Measurements from ENCODE around the gene KLF17. TPM values are rescaled to one million over a fixed set of nuclear protein-coding genes. Genes with fewer than 3 reads are reported as not detected.
"Not testable (repeated sequence)": the region's sequence is repeated elsewhere in the genome, so short reads cannot be mapped to it uniquely, and the experiment has no call there.

KLF17 gene
- total RNA-seq, 1 donor from 2014 or later: not detected

DNA sequence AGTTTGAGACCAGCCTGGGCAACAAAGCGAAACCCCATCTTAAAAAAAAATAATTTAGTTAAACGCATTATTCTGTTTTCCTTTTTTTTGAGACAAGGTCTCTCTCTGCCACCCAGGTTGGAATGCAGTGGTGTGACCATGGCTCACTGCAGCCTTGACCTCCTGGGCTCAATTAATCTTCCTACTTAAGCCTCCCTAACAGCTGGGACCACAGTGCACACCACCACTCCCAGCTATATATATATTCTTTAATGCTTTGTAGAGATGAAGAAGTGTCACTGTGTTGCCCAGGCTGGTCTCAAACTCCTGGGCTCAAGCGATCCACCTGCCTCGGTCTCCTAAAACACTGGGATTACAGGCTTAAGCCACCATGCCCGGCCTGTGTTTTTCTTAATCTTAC, 7.7 kb upstream of the KLF17 start:
- DNase-seq: no peak

DNA sequence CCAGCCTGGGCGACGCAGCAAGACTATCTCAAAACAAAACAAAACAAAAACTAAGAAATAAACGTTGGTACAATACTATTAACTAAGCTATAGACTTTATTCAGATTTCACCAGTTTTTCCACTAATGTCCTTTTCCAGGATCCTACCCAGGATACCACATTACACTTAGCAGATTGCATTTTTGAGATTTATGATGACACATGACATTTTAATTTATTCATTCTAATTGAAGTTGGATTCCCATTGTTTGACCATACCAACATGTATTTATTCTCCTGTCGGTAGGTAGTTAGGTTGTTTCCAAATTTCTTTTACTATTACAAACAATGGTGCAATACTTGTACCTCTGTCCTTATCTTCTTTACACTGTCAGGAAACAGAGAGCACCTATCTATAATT, 6.8 kb upstream of the KLF17 start:
- no peak for DNase-seq

DNA sequence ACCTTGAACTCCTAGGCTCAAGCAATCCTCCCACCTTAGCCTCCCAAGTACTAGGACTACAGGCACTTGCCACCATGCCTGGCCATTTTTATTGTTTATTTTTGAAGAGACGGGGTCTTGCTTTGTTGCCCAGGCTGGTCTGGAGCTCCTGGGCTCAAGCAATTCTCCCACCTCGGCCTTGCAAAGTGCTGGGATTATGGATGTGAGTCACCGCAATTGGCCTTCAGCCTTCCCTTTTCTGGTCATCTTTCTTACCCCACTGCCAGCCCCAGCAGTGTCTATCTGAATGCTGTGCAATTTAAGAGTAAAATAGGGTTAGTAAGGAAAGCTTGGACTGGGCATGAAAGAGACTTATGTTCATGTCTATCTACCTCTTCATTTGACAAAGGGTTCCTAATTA, 6.1 kb upstream of the KLF17 start:
- no peak for DNase-seq

DNA sequence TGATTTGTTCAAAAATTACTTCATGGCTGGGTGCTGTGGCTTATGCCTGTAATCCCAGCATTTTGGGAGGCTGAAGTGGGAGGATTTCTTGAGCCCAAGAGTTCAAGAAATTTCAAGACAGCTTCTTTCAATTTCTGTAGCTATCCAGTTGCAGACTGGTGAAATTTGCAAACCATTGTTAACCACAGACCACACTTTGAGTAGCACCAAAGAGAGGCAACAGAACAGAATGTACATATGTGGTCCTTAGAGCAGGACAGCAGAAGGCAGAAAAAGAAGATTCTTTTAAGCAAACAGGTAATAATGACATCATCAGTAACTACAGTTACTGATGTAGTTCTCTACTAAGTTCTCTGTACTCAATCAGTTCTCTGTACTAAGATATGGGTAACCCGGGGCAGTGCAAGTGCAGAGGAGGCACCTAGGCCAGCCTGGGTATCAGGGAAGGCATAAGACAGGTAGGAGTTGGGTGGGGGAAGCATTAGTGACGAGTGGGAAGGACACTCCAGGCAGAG, 5.5 kb upstream of the KLF17 start:
- no peak for DNase-seq

DNA sequence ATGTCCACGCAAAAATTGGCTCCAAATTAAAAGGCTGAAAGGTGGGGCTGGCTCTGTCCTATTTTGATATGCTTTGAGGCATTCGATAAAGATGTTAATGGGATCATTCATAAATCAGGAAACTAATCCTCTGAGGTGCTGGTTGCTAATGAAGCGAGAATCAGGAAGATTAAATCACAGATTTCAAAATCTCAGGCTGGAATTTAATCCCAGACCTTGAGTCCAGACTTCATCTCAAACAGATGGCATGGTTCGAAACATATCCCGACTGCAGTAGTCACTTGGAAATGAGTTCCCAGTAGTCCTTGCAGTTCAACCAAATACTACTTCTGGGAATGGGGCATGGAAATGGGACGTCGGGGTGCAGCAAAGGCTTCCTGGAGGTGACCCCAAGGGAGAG, 4.5 kb upstream of the KLF17 start:
- DNase-seq: no peak

DNA sequence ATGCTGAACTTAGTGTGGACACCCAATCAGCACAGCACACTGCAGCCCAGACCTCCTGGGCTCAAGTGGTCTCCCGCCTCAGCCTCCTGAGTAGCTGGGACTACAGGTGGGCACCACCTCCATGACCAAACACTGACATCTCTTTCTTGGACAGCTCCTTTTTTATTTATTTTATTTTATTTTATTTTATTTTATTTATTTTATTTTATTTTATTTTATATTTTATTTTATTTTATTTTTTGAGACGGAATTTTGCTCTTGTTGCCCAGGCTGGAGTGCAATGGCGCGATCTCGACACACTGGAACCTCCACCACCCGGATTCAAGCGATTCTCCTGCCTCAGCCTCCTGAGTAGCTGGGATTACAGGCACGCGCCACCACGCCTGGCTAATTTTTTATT, 1.3 kb upstream of the KLF17 start:
- not testable (repeated sequence) for DNase-seq

DNA sequence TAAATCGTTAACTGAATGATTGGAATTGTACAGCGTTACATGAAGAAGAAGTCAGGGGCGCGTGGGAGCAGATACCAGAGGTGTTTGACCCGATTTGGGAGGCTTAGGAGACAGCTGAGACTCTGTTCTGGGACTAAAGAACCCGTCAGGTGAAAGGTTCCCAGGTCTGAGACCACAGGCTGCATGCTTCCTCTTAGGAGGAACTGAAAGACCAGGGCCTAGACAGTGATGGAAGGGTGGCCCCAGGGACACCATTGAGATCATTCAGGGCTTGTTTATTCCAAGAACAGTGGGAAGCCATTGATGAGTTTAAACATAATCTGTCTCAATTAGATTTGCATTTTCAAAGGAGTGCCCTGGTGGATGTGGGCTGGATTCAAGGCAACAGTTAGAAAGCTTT, 904 bp downstream of the KLF17 start:
- no peak for DNase-seq

DNA sequence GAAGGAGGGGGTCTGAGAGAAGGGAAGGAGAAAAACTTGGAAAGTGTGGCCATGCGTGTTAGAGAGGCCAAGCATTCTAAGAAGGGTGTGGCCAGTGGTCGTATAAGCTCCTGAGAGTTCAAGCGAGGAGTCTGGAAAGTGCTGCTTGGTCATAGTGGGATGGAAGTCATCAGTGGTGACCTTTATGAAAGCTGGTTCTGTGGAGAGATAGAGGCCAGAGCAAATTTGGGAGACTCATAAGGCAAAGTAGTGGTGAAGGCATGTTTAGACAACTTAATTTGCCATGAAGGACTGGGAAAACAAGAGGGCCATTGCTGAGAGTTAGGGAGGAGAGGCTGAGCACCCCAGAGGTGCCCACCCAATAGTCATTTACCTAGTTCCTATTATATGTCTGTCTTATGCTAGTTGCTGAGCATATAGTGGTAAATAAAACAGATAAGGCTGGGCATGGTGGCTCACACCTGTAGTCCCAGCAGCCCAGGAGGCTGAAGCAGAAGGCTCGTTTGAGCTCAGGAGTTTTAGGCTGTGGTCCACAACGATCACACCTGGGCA, 1.9 kb downstream of the KLF17 start:
- DNase-seq: no peak

DNA sequence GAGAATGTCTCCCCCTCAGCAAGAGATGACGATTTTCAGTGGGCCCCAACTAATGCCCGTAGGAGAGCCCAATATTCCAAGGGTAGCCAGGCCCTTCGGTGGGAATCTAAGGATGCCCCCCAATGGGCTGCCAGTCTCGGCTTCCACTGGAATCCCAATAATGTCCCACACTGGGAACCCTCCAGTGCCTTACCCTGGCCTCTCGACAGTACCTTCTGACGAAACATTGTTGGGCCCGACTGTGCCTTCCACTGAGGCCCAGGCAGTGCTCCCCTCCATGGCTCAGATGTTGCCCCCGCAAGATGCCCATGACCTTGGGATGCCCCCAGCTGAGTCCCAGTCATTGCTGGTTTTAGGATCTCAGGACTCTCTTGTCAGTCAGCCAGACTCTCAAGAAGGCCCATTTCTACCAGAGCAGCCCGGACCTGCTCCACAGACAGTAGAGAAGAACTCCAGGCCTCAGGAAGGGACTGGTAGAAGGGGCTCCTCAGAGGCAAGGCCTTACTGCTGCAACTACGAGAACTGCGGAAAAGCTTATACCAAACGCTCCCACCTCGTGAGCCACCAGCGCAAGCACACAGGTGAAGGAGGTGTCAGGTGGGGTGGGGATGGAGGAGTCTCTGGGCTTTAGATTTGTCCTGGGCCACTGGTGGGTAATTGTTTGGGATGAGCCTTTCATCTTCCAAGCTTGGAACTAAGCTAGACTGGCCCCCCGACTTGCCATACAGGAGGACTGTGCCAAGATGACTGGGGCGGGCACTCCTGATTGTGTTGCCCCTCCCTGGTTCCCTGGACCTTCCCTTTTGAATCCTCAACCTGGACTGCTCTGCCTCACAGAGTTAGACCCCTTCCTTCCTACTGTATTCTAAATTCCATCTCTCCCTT, 11.2 kb downstream of the KLF17 start:
- DNase-seq: no peak

DNA sequence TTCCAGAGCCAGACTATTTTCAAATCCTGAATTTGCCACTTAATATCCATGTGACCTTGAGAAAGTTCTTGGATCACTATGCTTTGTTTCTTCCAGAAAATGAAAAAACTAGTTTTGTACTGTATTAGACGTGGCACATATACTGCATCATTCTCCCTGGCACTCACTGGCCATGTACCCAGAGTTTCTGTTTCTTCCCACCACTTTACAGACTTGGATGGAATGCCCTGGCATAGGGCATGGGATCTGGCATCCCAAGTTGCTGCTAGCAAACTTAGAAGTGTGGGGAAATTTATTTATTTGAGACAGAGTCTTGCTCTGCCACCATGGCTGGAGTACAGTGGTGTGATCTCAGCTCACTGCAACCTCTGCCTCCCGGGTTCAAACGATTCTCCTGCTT, 12.8 kb downstream of the KLF17 start:
- DNase-seq: no peak

DNA sequence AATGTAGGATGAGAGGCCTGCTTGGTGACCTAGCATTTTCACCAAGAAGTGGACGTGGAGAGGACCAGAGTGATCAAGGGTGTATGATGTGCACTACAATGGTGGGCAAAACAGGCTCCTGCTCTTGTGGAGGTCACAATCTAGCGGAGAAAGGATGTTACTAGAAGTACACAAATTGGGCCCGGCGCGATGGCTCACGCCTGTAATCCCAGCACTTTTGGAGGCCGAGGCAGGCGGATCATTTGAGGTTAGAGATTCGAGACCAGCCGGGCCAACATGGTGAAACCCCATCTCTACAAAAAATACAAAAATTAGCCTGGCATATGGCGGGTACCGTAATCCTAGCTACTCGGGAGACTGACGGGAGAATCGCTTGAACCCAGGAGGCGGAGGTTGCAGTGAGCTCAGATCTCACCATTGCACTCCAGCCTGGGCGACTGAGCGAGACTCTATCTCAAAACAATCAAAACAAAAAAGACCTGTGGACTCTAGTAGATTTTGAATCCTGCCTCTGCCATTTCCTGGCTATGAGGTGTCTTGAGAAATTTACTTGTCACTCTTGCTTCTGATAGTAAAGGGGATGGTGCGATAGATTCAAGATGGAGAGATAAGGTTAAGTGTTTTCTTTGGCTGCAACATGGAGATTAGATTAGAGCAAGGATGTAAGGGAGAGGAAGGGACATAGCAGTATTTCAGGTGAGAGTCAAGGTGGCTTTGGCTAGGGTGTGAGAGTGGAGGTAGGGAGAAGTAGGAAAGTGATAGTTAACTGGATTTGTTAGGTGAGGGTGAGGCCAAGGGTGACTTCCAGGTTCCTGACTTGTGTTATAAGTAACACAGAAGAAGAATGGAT, 15.7 kb downstream of the KLF17 start:
- no peak for DNase-seq

DNA sequence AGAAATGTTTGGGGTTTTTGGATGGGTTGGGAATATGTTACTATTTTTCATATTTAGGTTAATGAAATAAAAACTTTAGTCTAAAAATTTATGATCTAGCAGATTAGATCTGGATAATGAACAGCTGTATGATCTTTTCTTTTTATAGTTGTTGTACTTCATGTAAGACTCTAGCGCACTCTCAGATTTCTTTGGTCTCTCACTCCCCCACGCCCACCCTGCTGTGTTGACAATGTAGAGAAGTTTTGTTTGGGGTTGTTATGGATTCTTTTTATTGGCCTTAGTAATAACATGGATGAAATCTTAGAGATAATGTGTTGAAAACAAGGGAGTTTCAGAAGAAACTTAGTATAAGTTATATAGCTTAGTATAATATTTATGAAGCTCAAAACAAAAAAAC, 17.3 kb downstream of the KLF17 start:
- DNase-seq: no peak

DNA sequence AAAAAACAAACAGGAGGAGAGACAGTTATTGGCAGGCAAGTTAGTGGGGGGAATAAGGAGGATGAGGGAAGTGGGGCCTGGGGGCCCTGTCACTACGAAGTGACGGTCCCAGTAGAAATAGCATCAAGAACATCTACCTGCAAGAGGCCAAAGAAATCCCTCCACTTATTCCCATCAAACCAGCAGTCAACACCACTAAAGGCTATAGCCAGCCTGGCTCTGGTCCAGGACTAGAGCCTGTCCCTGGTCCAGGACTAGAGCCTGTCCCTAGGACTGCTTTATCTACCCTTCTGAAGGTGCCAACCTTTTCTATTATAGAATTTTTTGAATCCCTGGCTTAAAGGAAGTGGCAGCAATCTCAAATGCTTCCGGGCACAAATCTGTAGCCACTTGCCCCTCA, 19.6 kb downstream of the KLF17 start:
- DNase-seq: no peak

DNA sequence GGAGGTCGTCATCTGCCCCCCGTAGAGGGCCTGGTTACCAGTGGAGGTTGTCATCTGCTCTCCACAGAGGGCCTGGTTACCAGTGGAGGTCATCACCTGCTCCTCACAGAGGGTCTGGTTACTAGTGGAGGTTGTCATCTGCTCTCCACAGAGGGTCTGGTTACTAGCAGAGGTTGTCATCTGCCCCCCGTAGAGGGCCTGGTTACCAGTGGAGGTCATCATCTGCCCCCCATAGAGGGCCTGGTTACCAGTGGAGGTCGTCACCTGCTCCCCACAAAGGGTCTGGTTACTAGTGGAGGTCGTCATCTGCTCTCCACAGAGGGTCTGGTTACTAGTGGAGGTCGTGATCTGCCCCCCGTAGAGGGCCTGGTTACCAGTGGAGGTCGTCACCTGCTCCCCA, 20.9 kb downstream of the KLF17 start:
- not testable (repeated sequence) for DNase-seq

DNA sequence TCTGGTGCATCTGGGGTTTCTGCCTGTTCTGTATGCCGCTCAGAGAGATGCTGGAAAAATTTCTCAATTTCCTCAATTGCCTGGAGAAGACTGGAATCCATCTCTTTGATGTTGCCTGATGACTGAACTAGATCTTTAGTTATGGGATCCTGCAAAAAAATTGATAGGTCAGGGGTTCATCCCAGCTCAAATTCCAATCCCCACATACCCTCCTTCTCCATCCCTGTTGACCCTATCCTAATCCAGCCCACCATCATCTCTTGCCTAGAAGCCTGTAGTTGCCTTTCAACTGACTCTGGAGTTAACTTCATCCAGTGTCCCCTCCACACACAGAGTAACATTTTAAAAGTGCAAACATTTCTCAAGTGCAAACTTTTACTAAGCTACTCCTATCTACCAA, 22.9 kb downstream of the KLF17 start, which contains the start of gene KLF18:
Gene KLF18 (minus strand): TSS at position 101 of the 400 bp plus-strand sequence. CDS start 0 bp downstream, at position 101.
- no peak for DNase-seq

DNA sequence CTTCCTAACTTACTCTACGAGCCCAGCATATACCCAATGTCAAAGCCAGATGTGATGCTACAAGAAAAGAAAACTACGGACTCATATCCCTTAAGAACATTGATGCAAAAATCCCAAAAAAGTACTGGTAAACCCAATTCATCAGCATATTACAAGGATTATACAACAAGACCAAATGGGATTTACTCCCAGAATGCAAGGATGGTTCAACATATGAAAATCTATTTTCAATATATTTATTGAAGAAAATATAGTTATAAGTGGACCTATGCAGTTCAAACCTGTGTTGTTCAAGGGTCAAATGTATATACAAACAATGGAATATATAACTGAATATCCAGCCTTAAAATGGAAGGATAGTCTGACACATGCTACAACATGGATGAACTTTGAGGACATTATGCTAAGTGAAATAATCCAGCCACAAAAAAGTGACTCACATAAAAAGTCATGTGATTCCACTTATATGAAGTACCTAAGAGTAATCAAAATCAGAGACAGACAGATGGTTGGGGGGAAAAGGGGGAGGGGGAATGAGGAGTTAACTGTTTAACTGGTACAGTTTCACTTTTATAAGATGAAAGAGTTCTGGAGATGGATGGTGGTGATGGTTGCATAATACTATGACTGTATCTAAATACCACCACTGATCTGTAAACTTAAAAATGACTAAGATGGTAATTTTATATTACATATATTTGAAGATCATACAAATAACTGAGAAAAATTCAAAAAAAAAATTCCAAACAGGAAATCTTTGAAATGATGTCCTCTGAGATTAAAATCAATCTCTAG, 26.5 kb downstream of the KLF17 start:
- DNase-seq: no peak

DNA sequence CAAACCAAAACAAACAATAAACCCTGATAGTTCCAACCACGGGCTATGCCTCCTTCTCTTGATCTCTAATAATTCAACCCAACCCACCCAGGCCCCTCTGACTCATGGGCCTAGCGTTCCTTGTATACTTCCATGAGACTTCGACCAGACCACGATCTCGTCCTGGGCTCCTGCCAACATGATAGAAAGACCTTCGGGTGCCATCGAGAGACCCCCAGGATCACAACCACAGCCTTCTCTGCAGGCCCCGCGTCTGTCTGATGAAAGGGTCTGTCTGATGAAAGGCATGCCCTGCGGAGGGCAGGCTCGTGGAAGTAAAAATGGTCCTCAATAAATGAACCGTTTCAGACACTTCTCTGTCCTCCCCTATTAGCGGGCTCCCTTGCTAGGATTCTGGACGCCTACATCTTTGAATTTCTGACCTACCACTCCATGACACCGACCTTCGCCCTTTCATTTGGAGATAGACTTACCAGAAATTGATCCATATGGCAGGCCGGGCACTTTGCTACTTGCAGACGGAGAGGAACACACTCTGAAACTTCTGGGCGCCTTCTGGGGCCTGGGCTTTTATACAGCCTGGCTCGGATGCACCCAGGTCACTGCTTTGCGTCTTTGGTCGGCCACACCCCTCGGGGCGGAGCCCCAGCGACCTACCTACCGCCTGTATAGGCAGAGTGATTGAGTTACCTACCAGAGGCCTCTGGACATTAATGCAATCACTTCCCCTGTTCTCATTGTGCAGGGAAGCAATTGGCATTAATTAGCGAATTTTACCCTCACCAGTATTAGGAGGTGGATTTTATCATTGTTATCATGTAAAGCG, 28.1 kb downstream of the KLF17 start:
- DNase-seq: no peak

DNA sequence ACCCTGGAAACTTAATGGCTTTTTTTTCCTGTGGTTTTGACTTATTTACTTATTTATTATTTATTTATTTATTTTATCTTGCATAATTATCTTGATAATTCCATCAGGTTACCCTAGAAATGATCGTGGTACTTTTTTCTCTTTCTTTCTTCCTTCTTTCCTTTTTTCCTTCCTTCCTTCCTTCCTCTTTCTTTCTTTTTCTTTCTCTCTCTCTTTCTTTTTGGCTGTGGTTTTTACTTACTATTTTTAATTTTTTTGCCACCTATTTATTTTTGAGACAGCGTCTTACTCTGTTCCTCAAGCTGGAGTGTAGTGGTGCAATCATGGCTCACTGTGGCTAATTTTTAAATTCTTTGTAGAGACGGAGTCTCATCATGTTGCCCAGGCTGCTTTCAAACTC, 29.0 kb downstream of the KLF17 start:
- DNase-seq: no peak

DNA sequence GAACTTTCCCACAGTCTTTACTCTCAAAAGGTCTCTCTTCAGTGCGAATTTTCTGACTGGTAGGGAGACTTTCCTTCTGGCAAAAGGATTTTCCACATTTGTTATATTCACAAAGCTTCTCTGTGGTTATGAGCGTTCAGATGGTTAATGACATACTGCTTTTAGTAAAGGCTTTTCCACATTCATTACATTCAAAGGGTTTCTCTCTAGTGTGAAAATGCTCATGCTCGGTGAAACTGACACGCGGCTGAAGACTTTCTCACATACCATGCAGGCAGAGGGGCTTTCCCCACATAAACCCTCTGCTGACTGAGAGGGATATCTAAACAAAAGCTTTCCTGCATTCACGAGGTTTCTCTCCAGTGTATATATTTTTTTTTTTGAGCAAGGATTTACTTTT, 32.7 kb downstream of the KLF17 start:
- no peak for DNase-seq

DNA sequence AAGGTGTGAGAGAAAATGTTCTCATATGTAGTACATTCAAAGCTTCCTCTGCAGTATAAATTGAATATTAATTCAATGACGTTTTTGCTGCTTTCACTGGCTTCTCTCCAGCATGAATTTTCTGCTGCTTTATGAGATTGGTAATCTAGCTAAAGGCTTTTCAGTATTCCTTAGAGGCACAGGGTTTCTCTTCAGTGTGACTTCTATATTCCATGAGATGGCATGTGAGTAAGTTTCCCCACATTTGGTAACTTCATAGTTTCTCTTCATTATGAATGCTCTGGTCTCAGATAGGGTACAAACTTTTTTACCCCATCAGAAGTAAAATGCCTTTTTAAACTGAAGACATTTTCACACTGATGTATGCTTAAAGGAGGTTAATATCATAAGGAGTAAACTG, 33.2 kb downstream of the KLF17 start:
- DNase-seq: no peak

DNA sequence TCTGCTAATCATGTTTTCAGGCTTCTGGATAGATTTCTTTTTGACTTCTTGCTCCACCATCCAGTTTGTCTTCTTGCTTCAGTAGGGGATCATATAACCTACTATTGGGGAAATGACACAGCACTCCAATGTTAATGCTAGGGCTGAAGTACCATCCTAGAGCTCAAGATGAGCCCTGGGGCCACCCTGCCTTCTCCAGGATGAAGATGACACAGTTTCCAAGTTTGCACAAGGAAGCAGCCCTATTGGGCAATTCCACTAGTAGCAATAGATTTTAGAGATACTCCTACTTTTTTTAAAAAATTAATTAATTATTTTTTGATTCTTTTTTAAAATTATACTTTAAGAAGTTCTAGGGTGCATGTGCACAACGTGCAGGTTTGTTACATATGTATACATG, 34.1 kb downstream of the KLF17 start:
- DNase-seq: no peak

DNA sequence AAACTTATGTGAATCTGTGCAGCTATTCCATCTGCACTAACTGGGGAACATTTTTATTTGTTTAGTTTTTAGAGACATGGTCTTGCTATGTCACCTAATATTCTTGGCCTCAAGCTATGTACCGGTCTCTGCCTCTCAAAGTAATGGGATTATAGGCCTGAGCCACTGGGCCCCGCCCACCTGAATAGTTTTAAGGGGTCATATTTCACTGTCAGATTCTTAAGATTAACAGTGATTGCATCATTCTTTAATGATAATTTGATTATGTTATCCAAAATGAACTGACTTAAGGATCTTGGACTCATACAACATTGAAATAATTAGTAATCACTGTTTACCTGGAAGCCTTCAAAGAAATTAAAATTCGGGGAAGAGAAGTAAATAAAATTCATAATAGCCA, 35.4 kb downstream of the KLF17 start:
- DNase-seq: no peak
